GM12878 (cell line): ENCODE measurements around the gene NFATC1. TPM values are rescaled to one million over a fixed set of nuclear protein-coding genes. Genes with fewer than 3 reads are reported as not detected.

Source experiments
- ATAC-seq: fragments of 200-7000 bp; cut with Tn5 transposase; 3 replicates; pipeline ENCODE4 v1.9.1; 2020; ENCODE audit warnings: mild to moderate bottlenecking, moderate library complexity
- BruUV-seq: library from RNA; stranded (reverse); fragments of 400-500 nt; replicated peaks from 2 replicates; lab custom pipeline; 2021; lab: Mats Ljungman, UMichigan
- CTCF ChIA-PET: fragments of 300-600 bp; sonication (Branson Sonifier 250); formaldehyde crosslinking; extraction: SDS; loops from one replicate; lab custom pipeline; 2021; ENCODE audit warnings: inconsistent platforms; lab: Yijun Ruan, JAX
- POLR2A ChIA-PET: fragments of 350-600 bp; formaldehyde crosslinking; extraction: SDS; loops from one replicate; lab custom pipeline; 2021; ENCODE audit warnings: inconsistent platforms; lab: Charles Lee
- RAD21 ChIA-PET: fragments of 300-600 bp; sonication (Branson Sonifier 250); formaldehyde crosslinking; loops from one replicate; lab custom pipeline; 2023; ENCODE audit warnings: antibody characterized with exemption; ENCODE audit not compliant: unreplicated experiment; lab: Charles Lee
- SMC1A ChIA-PET: fragments of 300-600 bp; sonication (Branson Sonifier 250); formaldehyde crosslinking; loops from one replicate; lab custom pipeline; 2023; ENCODE audit not compliant: unreplicated experiment, uncharacterized antibody; lab: Charles Lee
- DNase-seq: peaks from one replicate; pipeline ENCODE4 v3.0.0-alpha.2; 2011; ENCODE audit warnings: low read depth, low spot score
- FAIRE-seq: peaks from 3 replicates; lab custom pipeline; 2011; peaks lifted over from hg19 to GRCh38; lab: Jason Lieb, UNC
- H2AFZ ChIP-seq: 2 replicates; pipeline ENCODE4 v1.6.0; 2011; ENCODE audit warnings: low read depth, low read length, control low read depth; ENCODE audit not compliant: control insufficient read depth
- H3K27ac ChIP-seq: 2 replicates; pipeline ENCODE4 v1.5.1; 2011; ENCODE audit warnings: control low read depth; ENCODE audit not compliant: control insufficient read depth, insufficient read depth
- H3K27me3 ChIP-seq, 2 experiments: replicated peaks in 1 of 2; 2 replicates each; pipeline versions ENCODE4 v1.6.0 to v1.6.1; 2011; ENCODE audit warnings: low read length in 1 of 2; ENCODE audit not compliant: control insufficient read depth in 2 of 2, insufficient read depth in 2 of 2
- H3K36me3 ChIP-seq, 2 experiments: 2 replicates each; pipeline ENCODE4 v1.5.1; 2011; ENCODE audit warnings: low read length in 1 of 2; ENCODE audit not compliant: control insufficient read depth in 2 of 2, insufficient read depth in 2 of 2
- H3K4me1 ChIP-seq: 2 replicates; pipeline ENCODE4 v1.6.1; 2011; ENCODE audit warnings: mild to moderate bottlenecking, low read length, moderate library complexity, mixed read lengths; ENCODE audit not compliant: control insufficient read depth, insufficient read depth
- H3K4me2 ChIP-seq: 2 replicates; pipeline ENCODE4 v1.6.0; 2011; ENCODE audit warnings: control low read depth; ENCODE audit not compliant: control insufficient read depth, insufficient read depth
- H3K4me3 ChIP-seq: fragments of 200-600 bp; sonication (generic); 2 replicates; pipeline ENCODE4 v1.5.1; 2016
- H3K79me2 ChIP-seq: 2 replicates; pipeline ENCODE4 v1.6.0; 2011; ENCODE audit warnings: low read length; ENCODE audit not compliant: control insufficient read depth, insufficient read depth
- H3K9ac ChIP-seq: 2 replicates; pipeline ENCODE4 v1.8.0; 2011; ENCODE audit warnings: low read length, control low read depth, mixed read lengths; ENCODE audit not compliant: control insufficient read depth, insufficient read depth
- H3K9me3 ChIP-seq: replicated peaks from 3 replicates; pipeline ENCODE4 v1.5.1; 2011; ENCODE audit warnings: mild to moderate bottlenecking, low read length; ENCODE audit not compliant: control insufficient read depth, insufficient read depth
- H4K20me1 ChIP-seq: 2 replicates; pipeline ENCODE4 v1.6.0; 2011; ENCODE audit not compliant: control insufficient read depth, insufficient read depth
- WGBS: methylation state at CpG from one replicate; pipeline ENCODE4 v1.1.6; 2016; ENCODE audit warnings: low lambda C conversion rate; ENCODE audit not compliant: insufficient replicate concordance, insufficient coverage; ENCODE audit errors: missing lambda C conversion rate; 5-methylcytosine and 5-hydroxymethylcytosine counted together
- in situ Hi-C: fragments of 300-500 bp; cut with MboI; formaldehyde crosslinking; loops from 9 replicates; pipeline ENCODE4 v1.14.3; 2018; ENCODE audit warnings: mixed read lengths
- intact Hi-C: fragments of 100-400 bp; cut with micrococcal nuclease; formaldehyde crosslinking; loops from one replicate; pipeline ENCODE4 v1.14.2; 2022; ENCODE audit not compliant: unreplicated experiment
- polyA plus RNA-seq, 11 experiments: library from polyadenylated mRNA; depleted of rRNA in 4 of 11; unstranded in 6 of 11; stranded (reverse) in 5 of 11; fragments of >200 nt; fragmentation: Nextera tagmentation in 4 of 11; fragmentation: Illumina TruSeq in 1 of 11; extraction: Ambion mirVana in 4 of 11; extraction: Trizol in 1 of 11; gene quantifications; 1 replicate in 1 of 11; 2 replicates in 10 of 11; pipeline versions ENCODE4 v1.2.1 to v1.2.3, GENCODE V29; 2011 to 2016; ENCODE audit warnings: inconsistent platforms in 2 of 11, missing spikeins in 2 of 11, low read depth in 1 of 11
- total RNA-seq, 4 experiments: library from RNA; depleted of rRNA in 3 of 4; stranded (reverse); fragments of >200 nt in 3 of 4; fragmentation: Illumina TruSeq in 1 of 4; extraction: Trizol in 1 of 4; gene quantifications; 2 replicates each; pipeline versions ENCODE4 v1.2.1 to v1.2.3, GENCODE V29; 2013 to 2021
- TF ChIP-seq, protein P1 (sequence below): fragments of 450-650 bp; formaldehyde crosslinking; IDR thresholded peaks from 2 replicates; pipeline ENCODE4 v1.4.0; 2020; ENCODE audit warnings: mild to moderate bottlenecking, moderate library complexity

Gene NFATC1
- total and polyA plus RNA-seq, 10 of the 15 experiments (the other 5 are each of a cell fraction or from before 2014, with no cell fraction given), result 0.84 to 20.8 (median 5.1) TPM

DNA sequence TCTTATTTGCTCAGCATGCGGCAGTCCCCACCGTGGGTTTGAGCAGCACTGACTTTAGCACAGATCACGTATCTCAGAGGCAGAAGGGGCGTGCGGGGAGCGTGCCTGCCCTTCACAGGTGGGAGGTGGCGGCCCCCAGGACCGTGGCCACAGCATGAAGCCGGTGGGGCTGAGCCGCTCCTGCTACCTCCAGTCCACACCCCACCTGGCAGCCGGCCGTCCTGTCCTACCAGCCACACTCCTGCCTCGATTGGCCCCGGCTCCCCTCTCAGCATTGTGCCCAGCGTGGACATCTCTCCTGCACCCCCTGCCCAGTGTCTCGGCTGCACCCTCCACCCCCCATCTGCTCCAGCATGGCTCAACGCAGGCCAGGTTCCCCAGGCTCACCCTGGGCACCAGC, 73.6 kb downstream of the NFATC1 start:
- no peak for ATAC-seq
- POLR2A ChIA-PET, result no interaction called here
- 97% methylated on average over 14 of the region's 17 CpGs for WGBS

More for the DNA sequence above, 73.6 kb downstream of the NFATC1 start:
- FAIRE-seq (no peak), DNase-seq (no peak)
- ChIA-PET CTCF (interaction anchor here (1.0 kb wide), 1 partner anchor 89 kb away, joined by 3 read pairs; no protein-coding TSS in a partner anchor), SMC1A (no interaction called here), RAD21 (no interaction called here)
- intact Hi-C loops, result loop anchor here (5.0 kb wide), 2 partner anchors 38 to 72 kb away; partner anchors contain the start of gene NFATC1
- no peak overlapping the region for H3K4me2 ChIP-seq
- H3K36me3 ChIP-seq, result no peaks in the 10 kb centered on the region; a peak in 1 of 4 replicates
- no peak overlapping the region for H3K4me3 ChIP-seq
- H2AFZ ChIP-seq, result no peak overlapping the region
- H3K9ac ChIP-seq, result no peak overlapping the region
- peaks cover 21% of the 10 kb centered on the region for H3K4me1 ChIP-seq
- no TSS peak for BruUV-seq
- no peaks in the 10 kb centered on the region; the same call in 2 of the 3 replicates for H3K9me3 ChIP-seq
- in situ Hi-C loops, result loop anchor here (5.0 kb wide), 1 partner anchor 33 kb away; no protein-coding TSS in a partner anchor
- TF ChIP-seq, protein P1, sequence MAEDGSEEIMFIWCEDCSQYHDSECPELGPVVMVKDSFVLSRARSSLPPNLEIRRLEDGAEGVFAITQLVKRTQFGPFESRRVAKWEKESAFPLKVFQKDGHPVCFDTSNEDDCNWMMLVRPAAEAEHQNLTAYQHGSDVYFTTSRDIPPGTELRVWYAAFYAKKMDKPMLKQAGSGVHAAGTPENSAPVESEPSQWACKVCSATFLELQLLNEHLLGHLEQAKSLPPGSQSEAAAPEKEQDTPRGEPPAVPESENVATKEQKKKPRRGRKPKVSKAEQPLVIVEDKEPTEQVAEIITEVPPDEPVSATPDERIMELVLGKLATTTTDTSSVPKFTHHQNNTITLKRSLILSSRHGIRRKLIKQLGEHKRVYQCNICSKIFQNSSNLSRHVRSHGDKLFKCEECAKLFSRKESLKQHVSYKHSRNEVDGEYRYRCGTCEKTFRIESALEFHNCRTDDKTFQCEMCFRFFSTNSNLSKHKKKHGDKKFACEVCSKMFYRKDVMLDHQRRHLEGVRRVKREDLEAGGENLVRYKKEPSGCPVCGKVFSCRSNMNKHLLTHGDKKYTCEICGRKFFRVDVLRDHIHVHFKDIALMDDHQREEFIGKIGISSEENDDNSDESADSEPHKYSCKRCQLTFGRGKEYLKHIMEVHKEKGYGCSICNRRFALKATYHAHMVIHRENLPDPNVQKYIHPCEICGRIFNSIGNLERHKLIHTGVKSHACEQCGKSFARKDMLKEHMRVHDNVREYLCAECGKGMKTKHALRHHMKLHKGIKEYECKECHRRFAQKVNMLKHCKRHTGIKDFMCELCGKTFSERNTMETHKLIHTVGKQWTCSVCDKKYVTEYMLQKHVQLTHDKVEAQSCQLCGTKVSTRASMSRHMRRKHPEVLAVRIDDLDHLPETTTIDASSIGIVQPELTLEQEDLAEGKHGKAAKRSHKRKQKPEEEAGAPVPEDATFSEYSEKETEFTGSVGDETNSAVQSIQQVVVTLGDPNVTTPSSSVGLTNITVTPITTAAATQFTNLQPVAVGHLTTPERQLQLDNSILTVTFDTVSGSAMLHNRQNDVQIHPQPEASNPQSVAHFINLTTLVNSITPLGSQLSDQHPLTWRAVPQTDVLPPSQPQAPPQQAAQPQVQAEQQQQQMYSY, result no peak
- H3K27me3 ChIP-seq, result no peaks in the 10 kb centered on the region
- H3K79me2 ChIP-seq, result no peaks in the 10 kb centered on the region
- H3K27ac ChIP-seq, result no peak overlapping the region
- H4K20me1 ChIP-seq, result no peaks in the 10 kb centered on the region
